Measurements from ENCODE around the gene C16orf92. TPM values are rescaled to one million over a fixed set of nuclear protein-coding genes. Genes with fewer than 3 reads are reported as not detected.

The C16orf92 gene
- total and polyA plus RNA-seq, 2 donors (not counting 3 experiments of a cell fraction or from before 2014, with no cell fraction given): not detected

- CTCF ChIA-PET: interaction anchor here (1.0 to 5.8 kb wide), 15 partner anchors 8 to 595 kb away, joined by 3 to 55 read pairs (median 6); partner anchors contain the start of genes ALDOA, PPP4C, QPRT and TBX6
- H3K9me1 ChIP-seq (replicated peaks; ENCODE audit: control insufficient read depth, extremely low read depth, insufficient read depth, low read length): no peaks in the 10 kb centered on the region
- no peaks in the 10 kb centered on the region for H3K9me3 ChIP-seq (replicated peaks; ENCODE audit: control insufficient read depth, insufficient read depth, low read length)
- POLR2A ChIA-PET: interaction anchor here (0.9 to 2.7 kb wide), 2 partner anchors 11 kb away, joined by 7 to 21 read pairs; partner anchors contain the start of gene ALDOA
- no peak overlapping the region for H3K4me3 ChIP-seq (replicated peaks in 1 of 3; ENCODE audit: insufficient read depth in 1 of 3, low read depth in 1 of 3, low read length in 3 of 3)
- TF ChIP-seq POLR2AphosphoS5 (IDR thresholded peaks at IDR 0.05; ENCODE audit: insufficient read depth, low read depth, low read length) (no peak), JUN (IDR thresholded peaks at IDR 0.05; ENCODE audit: borderline replicate concordance, insufficient read depth, insufficient read length, low read depth) (no peak), MAX (IDR thresholded peaks at IDR 0.05; ENCODE audit: insufficient read depth, insufficient read length) (no peak), MYC (IDR thresholded peaks at IDR 0.05; ENCODE audit: low read depth, low read length) (no peak), GATA2 (IDR thresholded peaks at IDR 0.05; ENCODE audit: insufficient read depth, insufficient read length, low read depth, low read length) (no peak), EZH2 (IDR thresholded peaks at IDR 0.05; ENCODE audit: borderline replicate concordance, low read depth, low read length, severe bottlenecking) (no peak), FOS (IDR thresholded peaks at IDR 0.05; ENCODE audit: borderline replicate concordance, insufficient read depth, low read length) (no peak), POLR2A (IDR thresholded peaks at IDR 0.05; ENCODE audit: low read depth, low read length) (no peak)
- TF ChIP-seq, protein P1, sequence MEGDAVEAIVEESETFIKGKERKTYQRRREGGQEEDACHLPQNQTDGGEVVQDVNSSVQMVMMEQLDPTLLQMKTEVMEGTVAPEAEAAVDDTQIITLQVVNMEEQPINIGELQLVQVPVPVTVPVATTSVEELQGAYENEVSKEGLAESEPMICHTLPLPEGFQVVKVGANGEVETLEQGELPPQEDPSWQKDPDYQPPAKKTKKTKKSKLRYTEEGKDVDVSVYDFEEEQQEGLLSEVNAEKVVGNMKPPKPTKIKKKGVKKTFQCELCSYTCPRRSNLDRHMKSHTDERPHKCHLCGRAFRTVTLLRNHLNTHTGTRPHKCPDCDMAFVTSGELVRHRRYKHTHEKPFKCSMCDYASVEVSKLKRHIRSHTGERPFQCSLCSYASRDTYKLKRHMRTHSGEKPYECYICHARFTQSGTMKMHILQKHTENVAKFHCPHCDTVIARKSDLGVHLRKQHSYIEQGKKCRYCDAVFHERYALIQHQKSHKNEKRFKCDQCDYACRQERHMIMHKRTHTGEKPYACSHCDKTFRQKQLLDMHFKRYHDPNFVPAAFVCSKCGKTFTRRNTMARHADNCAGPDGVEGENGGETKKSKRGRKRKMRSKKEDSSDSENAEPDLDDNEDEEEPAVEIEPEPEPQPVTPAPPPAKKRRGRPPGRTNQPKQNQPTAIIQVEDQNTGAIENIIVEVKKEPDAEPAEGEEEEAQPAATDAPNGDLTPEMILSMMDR (IDR thresholded peaks at IDR 0.05; ENCODE audit: extremely low read depth in 1 of 2, insufficient read depth in 1 of 2, low read depth in 1 of 2, low read length in 2 of 2): no peak
- H3K4me1 ChIP-seq (ENCODE audit: control insufficient read depth, extremely low read depth, insufficient read depth, low read length): peaks cover 35% of the 10 kb centered on the region
- intact Hi-C loops (cut with micrococcal nuclease) (loop anchor here (2.0 kb wide), 1 partner anchor 22 kb away; no protein-coding TSS in a partner anchor), dilution Hi-C loops (cut with MboI; ENCODE audit: extremely low pct_ligation_motif_present, low sequenced_read_pairs) (no loop called here)
- H4K20me1 ChIP-seq (replicated peaks; ENCODE audit: control insufficient read depth, extremely low read depth, insufficient read depth, low read length): no peaks in the 10 kb centered on the region
- no peak overlapping the region for H2AFZ ChIP-seq (ENCODE audit: low read depth, low read length)
- peaks cover 0 to 5% of the 10 kb centered on the region in 2 experiments for H3K36me3 ChIP-seq (ENCODE audit: control insufficient read depth in 2 of 2, extremely low read depth in 1 of 2, insufficient read depth in 2 of 2, low read length in 2 of 2)
- H3K27ac ChIP-seq (ENCODE audit: insufficient read depth, low read depth, low read length): no peak overlapping the region
- H3K27me3 ChIP-seq (ENCODE audit: control insufficient read depth in 2 of 2, insufficient read depth in 2 of 2, low read length in 2 of 2): no peaks in the 10 kb centered on the region
- DNase-seq (ENCODE audit: low read depth, low spot score): no peak
- H3K4me2 ChIP-seq (ENCODE audit: insufficient read depth, low read length): peak overlapping the region; percentile 61
- no peak overlapping the region for H3K9ac ChIP-seq (replicated peaks; ENCODE audit: extremely low read depth, insufficient read depth, low read length)
- peaks cover 4% of the 10 kb centered on the region for H3K79me2 ChIP-seq (ENCODE audit: control insufficient read depth, insufficient read depth, low read length)
- no TSS peak for BruUV-seq (replicated peaks)
- no peak for FAIRE-seq
These were observed 31.5 kb downstream of the C16orf92 start for GRCh38 chr16:30054451-30054850.

All from endothelial cell of umbilical vein (primary cell).